Hematopoietic multipotent progenitor cell treated with erythropoietin and hydrocortisone succinate and interleukin-3 and kit ligand, for 8 days (in vitro differentiated cells): Measurements from ENCODE around the gene INHA.

ENCODE experiments used
- DNase-seq: peaks from one replicate; pipeline ENCODE4 v3.0.0-alpha.2; 2015

Gene INHA

GRCh38 chr2:219540784-219541504 is 31.2 kb upstream of the INHA start:
- DNase-seq: no peak

- peak; percentile 77 for DNase-seq
These were observed 30.4 kb upstream of the INHA start for GRCh38 chr2:219541611-219542180.

- no peak for DNase-seq
These were observed 29.0 kb upstream of the INHA start for GRCh38 chr2:219542931-219543595.

GRCh38 chr2:219543596-219544358 is 28.3 kb upstream of the INHA start, which contains the start of the genes CHPF and TMEM198:
Gene CHPF (minus strand): TSS chr2:219543809. CDS start chr2:219543538, 271 bp downstream.
Gene TMEM198 (plus strand): TSS chr2:219544028. CDS start chr2:219544728, 700 bp downstream.
- peak; percentile 91 for DNase-seq

- no peak for DNase-seq
These were observed 27.5 kb upstream of the INHA start for GRCh38 chr2:219544567-219544966.

- DNase-seq: no peak
These were observed 26.7 kb upstream of the INHA start for GRCh38 chr2:219545295-219545942.

- no peak for DNase-seq
These were observed 26.2 kb upstream of the INHA start for GRCh38 chr2:219545943-219546352.

GRCh38 chr2:219547621-219548020 is 24.5 kb upstream of the INHA start:
- no peak for DNase-seq

GRCh38 chr2:219548990-219549389 is 23.1 kb upstream of the INHA start:
- DNase-seq: no peak

- no peak for DNase-seq
These were observed 22.5 kb upstream of the INHA start for GRCh38 chr2:219549619-219550018.

GRCh38 chr2:219551441-219552381 is 20.4 kb upstream of the INHA start:
- peak; percentile 26 for DNase-seq

GRCh38 chr2:219552382-219553167 is 19.5 kb upstream of the INHA start:
- DNase-seq: peak; percentile 69

GRCh38 chr2:219553168-219553417 is 19.0 kb upstream of the INHA start:
- DNase-seq: no peak

GRCh38 chr2:219553463-219553963 is 18.6 kb upstream of the INHA start:
- DNase-seq: no peak

- DNase-seq: no peak
These were observed 17.8 kb upstream of the INHA start for GRCh38 chr2:219554350-219554749.

- DNase-seq: no peak
These were observed 16.2 kb upstream of the INHA start for GRCh38 chr2:219555956-219556355.

- DNase-seq: no peak
These were observed 15.7 kb upstream of the INHA start for GRCh38 chr2:219556413-219556812.

GRCh38 chr2:219557320-219557719 is 14.8 kb upstream of the INHA start:
- no peak for DNase-seq

- DNase-seq: no peak
These were observed 14.0 kb upstream of the INHA start for GRCh38 chr2:219557791-219558785.
